ENCODE results near the gene NR2F2.

GRCh38 chr15:96285305-96285704, 45.2 kb upstream of the NR2F2 start:
- TF ChIP-seq GATA2 (IDR thresholded peaks at IDR 0.05; ENCODE audit: low read depth, low read length) (no peak), GATA3 (IDR thresholded peaks at IDR 0.05; ENCODE audit: low read depth, low read length) (no peak)

Data from SH-SY5Y (cell line).